Hematopoietic multipotent progenitor cell treated with erythropoietin and hydrocortisone succinate and interleukin-3 and kit ligand, for 4 days (in vitro differentiated cells): ENCODE data around the gene KCNH1.

Experiments
- DNase-seq: peaks from one replicate; pipeline ENCODE4 v3.0.0-alpha.2; 2015

The KCNH1 gene

DNA sequence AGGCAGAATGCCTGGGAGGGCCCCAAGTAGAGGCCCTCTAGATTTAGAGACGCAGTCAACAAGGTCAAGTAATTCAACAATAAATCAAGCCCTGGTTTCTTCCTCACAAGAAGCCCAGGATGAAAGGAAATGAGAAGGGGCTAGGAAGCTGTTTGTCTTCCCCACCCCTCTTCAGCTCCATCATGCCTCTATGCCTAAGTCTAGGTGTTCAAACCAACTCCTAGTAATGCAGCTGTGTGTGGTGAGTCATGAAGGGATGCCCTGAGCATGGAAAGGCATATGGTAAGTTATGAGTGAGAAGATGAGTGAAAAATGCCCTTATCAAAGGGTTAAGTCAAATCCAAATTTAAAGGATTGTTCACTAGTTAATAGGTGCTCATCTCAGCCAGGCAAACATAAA, 339.5 kb downstream of the KCNH1 start:
- DNase-seq, result no peak

DNA sequence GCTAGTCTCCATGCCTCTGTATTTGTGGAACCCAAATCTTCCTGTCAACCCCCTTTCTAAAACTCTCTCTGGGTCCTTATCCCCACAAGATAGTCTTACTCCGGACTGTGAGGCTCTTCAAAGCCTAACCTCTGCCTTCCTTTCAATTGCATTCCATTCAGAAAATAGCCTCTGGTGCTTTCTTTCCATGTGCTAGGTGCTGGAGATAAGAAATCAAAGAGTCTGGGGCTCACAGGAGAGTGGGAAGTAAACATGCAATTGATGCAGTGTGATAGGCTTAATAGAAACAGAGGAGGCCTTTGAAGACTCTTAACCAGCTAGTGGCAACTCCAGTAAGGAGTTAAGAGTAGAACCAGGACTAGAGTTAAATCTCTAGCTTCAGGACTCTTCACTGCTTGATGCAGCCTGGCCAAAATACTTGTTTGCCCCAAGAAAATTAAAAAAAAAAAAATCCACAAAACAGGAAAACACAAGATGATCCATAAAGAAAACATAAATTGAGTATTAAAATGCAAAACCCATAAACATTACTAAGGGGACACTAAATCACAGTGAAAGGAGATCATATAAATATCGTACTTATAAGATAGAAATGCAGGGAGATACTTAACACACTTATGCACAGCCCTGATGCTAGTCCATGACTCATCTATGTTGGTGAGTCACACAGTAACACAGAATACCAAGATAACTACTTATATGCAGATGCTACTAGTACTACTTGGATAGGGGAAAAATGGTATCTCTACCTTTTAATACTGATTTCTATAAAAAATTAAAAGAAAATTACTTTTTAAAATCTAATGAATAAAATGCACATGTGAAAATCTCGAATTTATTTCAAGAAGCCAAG, 341.5 kb downstream of the KCNH1 start:
- DNase-seq, result peak; percentile 13

- peak; percentile 7 for DNase-seq
These were observed 343.8 kb downstream of the KCNH1 start for GRCh38 chr1:210790196-210790595.

- DNase-seq, result no peak
These were observed 346.1 kb downstream of the KCNH1 start for GRCh38 chr1:210787800-210788199.

DNA sequence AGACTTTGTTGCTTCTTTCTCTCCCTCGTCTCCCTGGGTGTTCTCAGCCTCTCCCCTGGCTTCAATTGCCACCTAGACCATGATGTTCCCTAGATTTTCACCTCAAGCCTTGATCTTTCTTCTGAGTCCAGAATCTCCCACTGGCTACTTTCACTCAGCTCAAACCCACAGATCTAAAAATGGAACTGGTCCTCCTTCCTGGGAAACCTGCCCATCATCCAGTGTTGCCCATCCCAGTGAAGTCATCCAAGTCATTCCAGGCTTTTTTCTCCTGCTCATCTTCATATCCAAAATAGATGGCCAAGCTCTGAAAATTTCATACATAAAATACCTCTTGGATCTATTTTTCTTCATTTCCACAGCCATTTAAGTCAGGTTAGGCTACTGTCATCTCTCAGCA, 347.4 kb downstream of the KCNH1 start:
- no peak for DNase-seq

DNA sequence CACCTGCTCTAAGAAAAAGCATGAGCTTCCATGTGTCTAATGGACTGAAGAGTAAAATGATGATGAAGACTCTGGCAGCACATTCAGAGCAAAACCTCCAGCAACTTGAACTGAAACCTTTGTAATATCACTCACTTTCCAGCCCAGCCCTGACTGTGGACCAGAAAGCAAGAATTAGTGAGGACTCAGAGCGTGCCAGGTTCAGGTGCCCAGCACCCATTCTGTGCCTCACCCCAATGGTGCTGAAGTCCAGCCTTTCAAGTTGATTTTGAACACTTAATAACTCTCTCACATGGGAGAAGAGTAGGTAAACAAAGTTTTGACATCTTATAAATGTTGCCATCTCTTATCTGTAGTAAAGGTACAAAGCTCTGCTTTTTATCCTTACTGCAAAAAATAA, 350.0 kb downstream of the KCNH1 start:
- no peak for DNase-seq

DNA sequence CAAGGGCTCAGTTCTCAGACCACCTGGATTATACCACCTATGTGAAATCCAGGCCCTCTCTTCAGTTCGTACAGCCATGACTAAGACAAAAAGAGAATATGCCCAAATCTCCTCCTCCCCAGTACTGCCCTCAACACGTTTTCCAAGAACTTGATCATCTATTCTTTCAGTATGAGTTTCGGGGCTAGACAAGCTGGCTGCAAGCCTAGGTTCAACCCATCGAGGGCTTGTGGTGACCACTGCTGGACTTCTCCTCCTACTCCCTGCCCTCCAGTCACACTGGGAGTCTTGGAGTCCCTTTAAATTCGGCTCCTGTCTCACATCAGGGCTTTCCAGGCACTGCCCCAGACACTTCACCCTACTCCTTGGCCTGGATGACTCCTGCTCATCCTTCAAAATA, 352.3 kb downstream of the KCNH1 start:
- no peak for DNase-seq

DNA sequence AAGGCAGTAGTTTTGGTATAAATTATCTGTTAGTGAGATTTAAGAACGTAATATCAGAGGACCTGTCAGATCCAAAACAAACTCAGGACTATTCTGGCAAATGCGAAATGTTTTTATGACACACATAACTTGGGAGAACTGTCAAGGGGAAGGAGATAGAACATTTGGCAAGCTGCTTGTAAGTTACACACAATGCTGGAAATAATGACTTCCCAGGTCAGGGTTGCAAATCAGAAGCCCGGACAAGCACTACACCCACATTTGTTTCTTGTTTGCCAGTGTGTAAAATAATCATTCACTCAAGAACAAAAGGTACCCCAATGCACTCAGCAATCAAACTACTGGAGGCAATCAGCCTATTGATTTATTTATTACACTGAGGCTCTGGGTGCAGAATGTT, 354.7 kb downstream of the KCNH1 start:
- DNase-seq, result no peak

- no peak for DNase-seq
These were observed 356.0 kb downstream of the KCNH1 start for GRCh38 chr1:210777914-210778313.

GRCh38 chr1:210776712-210777111, 357.2 kb downstream of the KCNH1 start:
- DNase-seq, result no peak

- DNase-seq, result no peak
These were observed 358.7 kb downstream of the KCNH1 start for GRCh38 chr1:210775289-210775688.

- DNase-seq, result no peak
These were observed 360.5 kb downstream of the KCNH1 start for GRCh38 chr1:210773450-210773849.

GRCh38 chr1:210771131-210771530, 362.8 kb downstream of the KCNH1 start:
- peak; percentile 15 for DNase-seq

DNA sequence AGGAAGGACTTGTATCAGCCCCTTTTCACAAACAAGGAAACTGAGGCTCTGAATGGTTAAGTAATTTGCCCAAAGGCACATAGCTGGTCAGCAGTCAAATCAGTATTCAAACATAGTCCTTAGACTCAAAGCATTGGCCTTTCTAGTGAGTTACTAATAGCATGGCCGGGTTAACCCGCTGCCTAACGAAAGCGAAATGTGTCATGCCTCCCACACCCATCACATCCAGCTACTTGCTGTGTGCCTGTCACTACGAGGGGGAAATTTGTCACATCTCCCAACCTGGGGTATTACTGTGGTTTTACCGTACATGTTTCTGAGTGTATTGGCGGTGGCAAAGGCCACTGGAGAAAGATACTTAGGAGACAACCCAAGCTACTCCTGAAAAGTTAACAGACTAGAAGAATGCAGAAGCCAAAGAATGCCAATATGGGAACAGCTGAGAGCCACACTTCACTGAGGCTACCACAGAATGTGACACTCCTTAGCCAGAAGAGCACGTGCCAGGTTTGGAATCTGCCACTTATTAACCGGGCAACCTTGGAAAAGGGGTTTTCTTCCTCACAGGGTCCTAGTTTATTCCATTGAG, 363.5 kb downstream of the KCNH1 start:
- DNase-seq, result no peak

- DNase-seq, result no peak
These were observed 364.5 kb downstream of the KCNH1 start for GRCh38 chr1:210769473-210769872.

GRCh38 chr1:210764536-210764935, 369.4 kb downstream of the KCNH1 start:
- no peak for DNase-seq

DNA sequence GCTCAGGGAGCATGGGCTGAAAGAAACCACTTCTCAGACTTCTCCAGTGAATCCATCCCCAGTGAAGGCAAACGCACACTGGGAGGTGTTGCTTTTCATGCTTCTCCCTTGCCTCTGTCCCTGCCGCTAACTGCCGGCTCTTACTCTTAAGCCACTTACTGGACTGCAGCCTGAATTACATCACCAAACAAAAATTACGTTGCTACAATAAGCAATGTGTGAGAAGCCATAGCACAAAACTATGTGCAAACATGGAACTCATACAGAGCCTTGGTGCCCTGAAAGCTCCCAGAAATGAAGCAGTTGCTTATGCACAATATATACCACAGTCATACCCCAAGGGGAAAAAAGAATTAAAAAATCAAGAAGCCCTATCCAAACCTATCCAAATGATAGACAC, 375.2 kb downstream of the KCNH1 start:
- no peak for DNase-seq

GRCh38 chr1:210758261-210758660, 375.7 kb downstream of the KCNH1 start:
- no peak for DNase-seq

GRCh38 chr1:210757677-210758076, 376.3 kb downstream of the KCNH1 start:
- no peak for DNase-seq

GRCh38 chr1:210755991-210756659, 377.8 kb downstream of the KCNH1 start:
- peak; percentile 21 for DNase-seq

DNA sequence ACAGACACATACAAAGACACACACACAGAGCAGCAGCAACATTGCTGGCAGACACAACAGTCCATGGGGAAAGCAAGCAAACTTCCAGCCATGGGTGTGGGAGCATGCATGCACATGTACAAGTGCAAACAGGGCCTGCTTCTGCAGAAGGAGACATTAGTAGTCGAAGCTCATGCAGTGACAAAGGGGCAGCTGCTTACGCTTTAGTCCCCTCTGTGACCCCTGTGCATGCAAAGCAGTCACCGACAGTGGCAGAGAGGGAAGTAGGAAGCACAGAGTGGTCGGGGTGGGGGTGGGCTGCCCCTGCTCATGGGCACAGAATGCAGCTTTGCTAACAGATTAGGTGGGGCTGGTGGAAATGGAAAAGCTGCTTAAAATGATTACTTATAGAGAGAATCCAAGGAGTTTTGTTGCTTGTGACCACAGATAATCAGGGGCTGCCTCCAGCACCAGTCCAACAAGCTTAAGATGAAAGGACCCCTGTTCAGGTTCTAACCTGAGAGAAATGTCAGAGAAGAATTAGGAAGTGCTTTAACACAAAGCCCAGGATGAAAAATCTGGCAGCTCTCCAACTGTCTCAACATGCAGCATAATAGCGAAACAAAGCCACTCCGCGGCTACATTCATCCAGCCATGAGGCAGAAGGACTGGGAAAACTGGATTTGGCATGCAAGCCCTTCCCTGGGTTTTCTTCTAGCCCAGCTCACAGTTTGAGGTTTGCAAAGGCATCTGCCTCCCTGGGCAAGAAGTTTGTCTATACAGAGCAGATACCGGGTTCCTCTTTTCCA, 378.9 kb downstream of the KCNH1 start:
- DNase-seq, result peak; percentile 25

- no peak for DNase-seq
These were observed 382.0 kb downstream of the KCNH1 start for GRCh38 chr1:210751911-210752310.

DNA sequence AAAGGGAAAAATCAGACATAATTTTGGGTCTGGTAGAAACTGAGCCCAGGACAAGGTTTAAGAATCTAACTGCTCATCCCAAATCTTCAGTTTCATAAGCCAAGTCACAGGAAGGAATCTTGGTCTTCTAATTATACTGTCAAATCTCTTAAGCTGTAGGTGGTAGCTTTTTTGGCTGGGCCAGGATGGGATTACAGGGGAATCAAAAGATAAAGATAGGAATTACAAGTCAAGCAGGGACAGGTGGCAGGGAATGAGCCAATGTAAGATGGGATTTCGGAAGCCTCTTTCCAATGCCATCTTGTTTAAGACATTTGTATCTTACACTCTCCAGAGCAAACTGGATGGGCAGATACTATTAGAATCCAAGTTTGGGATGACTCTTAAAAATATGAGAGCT, 383.5 kb downstream of the KCNH1 start:
- no peak for DNase-seq
